CD14-positive monocyte (primary cell): ENCODE data around the gene CCDC142. TPM values are rescaled to one million over a fixed set of nuclear protein-coding genes. Genes with fewer than 3 reads are reported as not detected.
"Not testable (repeated sequence)": the region's sequence is repeated elsewhere in the genome, so short reads cannot be mapped to it uniquely, and the experiment has no call there.

ENCODE experiments used
- DNase-seq, 3 donors: peaks; one replicate each; pipeline ENCODE4 v3.0.0-alpha.2; 2011 to 2022
- H2AFZ ChIP-seq: 2 replicates; pipeline ENCODE4 v1.6.0; 2012; ENCODE audit warnings: mild to moderate bottlenecking, low read depth, low read length, inconsistent platforms; ENCODE audit not compliant: insufficient read depth, poor library complexity, severe bottlenecking
- H3K27ac ChIP-seq, 2 donors: 1 replicate in 1 of 2; 2 replicates in 1 of 2; pipeline ENCODE4 v1.5.1; 2012 to 2013; ENCODE audit warnings: low read length in 2 of 2, control low read depth in 1 of 2, inconsistent platforms in 1 of 2, low read depth in 1 of 2, mild to moderate bottlenecking in 1 of 2
- H3K27me3 ChIP-seq, 2 donors: one replicate each; pipeline versions ENCODE4 v1.6.0 to v1.6.1; 2011 to 2013; ENCODE audit warnings: low read length in 2 of 2; ENCODE audit not compliant: control insufficient read depth in 2 of 2, insufficient read depth in 2 of 2
- H3K36me3 ChIP-seq, 2 donors: replicated peaks in 1 of 2; 1 replicate in 1 of 2; 2 replicates in 1 of 2; pipeline versions ENCODE4 v1.5.1 to v1.6.1; 2012 to 2013; ENCODE audit warnings: low read length in 2 of 2, control low read depth in 1 of 2, inconsistent platforms in 1 of 2, mild to moderate bottlenecking in 1 of 2; ENCODE audit not compliant: insufficient read depth in 2 of 2, control insufficient read depth in 1 of 2
- H3K4me1 ChIP-seq, 2 donors: 1 replicate in 1 of 2; 2 replicates in 1 of 2; pipeline versions ENCODE4 v1.5.1 to v1.6.1; 2012 to 2013; ENCODE audit warnings: low read length in 2 of 2, control low read depth in 1 of 2, inconsistent platforms in 1 of 2, mild to moderate bottlenecking in 1 of 2, moderate library complexity in 1 of 2; ENCODE audit not compliant: insufficient read depth in 2 of 2, control insufficient read depth in 1 of 2
- H3K4me2 ChIP-seq: replicated peaks from 2 replicates; pipeline ENCODE3; 2012; ENCODE audit warnings: low read length, moderate library complexity, mild to moderate bottlenecking; ENCODE audit not compliant: poor library complexity, severe bottlenecking; ENCODE audit errors: extremely low read depth
- H3K4me3 ChIP-seq, 3 experiments: fragments of 200-600 bp in 1 of 3; sonication (generic) in 1 of 3; replicated peaks in 1 of 3; 1 replicate in 2 of 3; 2 replicates in 1 of 3; pipeline ENCODE4 v1.5.1; 2011 to 2013; ENCODE audit warnings: low read length in 3 of 3, mild to moderate bottlenecking in 3 of 3, control low read depth in 2 of 3, low read depth in 2 of 3, inconsistent platforms in 1 of 3, moderate library complexity in 1 of 3
- H3K79me2 ChIP-seq: 2 replicates; pipeline ENCODE4 v1.6.0; 2012; ENCODE audit warnings: mild to moderate bottlenecking, control low read depth, inconsistent platforms, low read length, moderate library complexity; ENCODE audit not compliant: insufficient read depth
- H3K9ac ChIP-seq: 2 replicates; pipeline ENCODE4 v1.6.0; 2017; ENCODE audit warnings: low read length, mild to moderate bottlenecking; ENCODE audit not compliant: insufficient read depth, poor library complexity, severe bottlenecking
- H3K9me3 ChIP-seq, 2 donors: replicated peaks in 1 of 2; 1 replicate in 1 of 2; 2 replicates in 1 of 2; pipeline versions ENCODE4 v1.5.1 to v1.6.1; 2012 to 2013; ENCODE audit warnings: low read length in 2 of 2, control low read depth in 1 of 2; ENCODE audit not compliant: control insufficient read depth in 1 of 2, insufficient read depth in 1 of 2
- H4K20me1 ChIP-seq: 2 replicates; pipeline ENCODE4 v1.6.0; 2012; ENCODE audit warnings: mild to moderate bottlenecking, low read length, control low read depth, moderate library complexity; ENCODE audit not compliant: insufficient read depth
- H3K27ac Mint-ChIP-seq, 7 donors: one replicate each; pipeline ENCODE4 v1.8.0; 2020; ENCODE audit warnings: mild to moderate bottlenecking in 7 of 7, mixed read lengths in 7 of 7, moderate library complexity in 6 of 7, inconsistent platforms in 2 of 7
- H3K27me3 Mint-ChIP-seq, 3 donors: one replicate each; pipeline ENCODE4 v1.8.0; 2021 to 2022; ENCODE audit warnings: low read depth in 3 of 3, mild to moderate bottlenecking in 3 of 3, mixed read lengths in 3 of 3, moderate library complexity in 3 of 3, inconsistent platforms in 1 of 3
- H3K36me3 Mint-ChIP-seq, 2 donors: one replicate each; pipeline ENCODE4 v1.8.0; 2020; ENCODE audit warnings: mixed read lengths in 2 of 2, inconsistent platforms in 1 of 2, mild to moderate bottlenecking in 1 of 2
- H3K4me1 Mint-ChIP-seq: one replicate; pipeline ENCODE4 v1.8.0; 2020; ENCODE audit warnings: mild to moderate bottlenecking, mixed read lengths
- H3K4me3 Mint-ChIP-seq, 2 donors: one replicate each; pipeline ENCODE4 v1.8.0; 2020; ENCODE audit warnings: mild to moderate bottlenecking in 2 of 2, mixed read lengths in 2 of 2, moderate library complexity in 1 of 2
- H3K9me3 Mint-ChIP-seq, 7 donors: one replicate each; pipeline ENCODE4 v1.8.0; 2020 to 2022; ENCODE audit warnings: mixed read lengths in 7 of 7, mild to moderate bottlenecking in 6 of 7, moderate library complexity in 6 of 7, inconsistent platforms in 2 of 7
- WGBS: methylation state at CpG from one replicate; pipeline ENCODE4 v1.1.5; 2013; ENCODE audit warnings: missing lambda C conversion rate; ENCODE audit not compliant: insufficient coverage; 5-methylcytosine and 5-hydroxymethylcytosine counted together
- intact Hi-C, 2 donors: fragments of 100-400 bp; cut with micrococcal nuclease; formaldehyde crosslinking; loops; one replicate each; pipeline versions ENCODE4 v1.15.0 to v1.15.1; 2023
- polyA plus RNA-seq, 3 donors: library from polyadenylated mRNA; depleted of rRNA in 1 of 3; unstranded in 2 of 3; stranded (reverse) in 1 of 3; fragments of 300-500 nt in 2 of 3; fragments of >200 nt in 1 of 3; fragmentation: Illumina TruSeq in 2 of 3; gene quantifications; 1 replicate in 2 of 3; 2 replicates in 1 of 3; pipeline ENCODE4 v1.2.3, GENCODE V29; 2012 to 2021
- TF ChIP-seq, protein P1 (sequence below): fragments of 200-600 bp; IDR thresholded peaks from one replicate; pipeline ENCODE4 v1.8.0; 2022; ENCODE audit warnings: antibody characterized with exemption, mild to moderate bottlenecking

Gene CCDC142
- polyA plus RNA-seq, 3 donors = 2.2 to 15.8 (median 3.7) TPM

DNA sequence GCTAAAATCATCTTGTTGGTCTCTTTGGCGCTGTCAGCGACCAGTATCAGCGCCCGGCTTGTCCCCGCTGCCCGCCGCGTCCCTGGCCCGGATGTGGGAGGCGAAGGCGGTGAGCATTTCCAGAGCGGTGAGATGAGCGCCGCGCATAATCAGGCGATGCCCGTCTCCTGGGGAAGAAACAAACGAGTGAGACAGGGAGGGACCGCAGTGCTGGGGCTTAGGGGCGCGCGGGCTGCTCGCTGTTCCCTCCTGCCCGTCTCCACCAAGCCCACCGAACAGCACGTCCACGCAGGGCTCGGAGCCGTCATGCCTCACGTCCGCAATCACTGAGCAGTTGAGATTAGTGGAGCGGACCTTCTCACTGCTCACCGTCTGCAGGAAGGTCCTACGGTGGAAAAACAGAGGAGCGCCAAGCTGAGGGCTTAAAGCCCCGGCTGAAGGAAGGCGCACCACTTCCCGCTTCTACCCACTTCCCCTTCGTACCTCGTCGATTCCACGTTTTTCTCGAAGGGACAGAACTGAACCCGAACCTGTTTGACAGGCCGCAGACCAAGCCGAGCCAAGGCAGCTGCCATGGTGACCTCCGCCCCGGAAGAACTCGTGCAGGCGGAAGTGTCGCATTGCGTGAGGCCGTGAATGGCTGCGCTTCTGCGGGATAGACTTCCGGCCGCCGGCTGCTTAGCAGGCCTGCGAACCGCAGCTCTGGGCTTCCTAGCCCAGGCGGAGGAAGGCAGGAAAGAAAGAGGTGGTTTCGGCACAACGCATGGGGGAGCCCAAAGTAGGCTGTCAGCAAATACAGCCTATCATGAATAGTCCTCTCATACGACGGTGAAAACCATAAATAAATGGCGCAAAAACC lies 10.5 kb downstream of the CCDC142 start, which contains the start of gene MRPL53:
Gene MRPL53 (minus strand): TSS at position 595 of the 859 bp plus-strand sequence. CDS start 20 bp downstream, at position 575.
- no peaks in the 10 kb centered on the region for H3K9me3 ChIP-seq
- peaks cover 17% of the 10 kb centered on the region for H3K79me2 ChIP-seq
- intact Hi-C loops = no loop called here
- TF ChIP-seq, protein P1, sequence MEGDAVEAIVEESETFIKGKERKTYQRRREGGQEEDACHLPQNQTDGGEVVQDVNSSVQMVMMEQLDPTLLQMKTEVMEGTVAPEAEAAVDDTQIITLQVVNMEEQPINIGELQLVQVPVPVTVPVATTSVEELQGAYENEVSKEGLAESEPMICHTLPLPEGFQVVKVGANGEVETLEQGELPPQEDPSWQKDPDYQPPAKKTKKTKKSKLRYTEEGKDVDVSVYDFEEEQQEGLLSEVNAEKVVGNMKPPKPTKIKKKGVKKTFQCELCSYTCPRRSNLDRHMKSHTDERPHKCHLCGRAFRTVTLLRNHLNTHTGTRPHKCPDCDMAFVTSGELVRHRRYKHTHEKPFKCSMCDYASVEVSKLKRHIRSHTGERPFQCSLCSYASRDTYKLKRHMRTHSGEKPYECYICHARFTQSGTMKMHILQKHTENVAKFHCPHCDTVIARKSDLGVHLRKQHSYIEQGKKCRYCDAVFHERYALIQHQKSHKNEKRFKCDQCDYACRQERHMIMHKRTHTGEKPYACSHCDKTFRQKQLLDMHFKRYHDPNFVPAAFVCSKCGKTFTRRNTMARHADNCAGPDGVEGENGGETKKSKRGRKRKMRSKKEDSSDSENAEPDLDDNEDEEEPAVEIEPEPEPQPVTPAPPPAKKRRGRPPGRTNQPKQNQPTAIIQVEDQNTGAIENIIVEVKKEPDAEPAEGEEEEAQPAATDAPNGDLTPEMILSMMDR = no peak
- H2AFZ ChIP-seq = peak within 1 kb of the TSS; percentile 99
- peak within 1 kb of the TSS; percentile 92 for H3K4me2 ChIP-seq
- Mint-ChIP-seq H3K27me3 (peaks cover 0 to 2% (median 0%) of the 10 kb centered on the region in 3 donors), H3K27ac (peak within 1 kb of the TSS; percentile 92 to 98 (median 98)), H3K9me3 (peaks cover 0 to 3% (median 0%) of the 10 kb centered on the region in 7 donors), H3K4me3 (peak within 1 kb of the TSS; percentile 92 to 97), H3K36me3 (peaks cover 19 to 30% of the 10 kb centered on the region in 2 donors), H3K4me1 (peaks cover 28% of the 10 kb centered on the region)
- peak within 1 kb of the TSS; percentile 85 for H3K9ac ChIP-seq
- H3K27ac ChIP-seq = peak within 1 kb of the TSS; percentile 89 to 97
- H3K36me3 ChIP-seq = peaks cover 14 to 19% of the 10 kb centered on the region in 2 donors
- under 1% methylated on average over 58 of the region's 66 CpGs for WGBS
- peak; percentile 92 to 96 (median 94) for DNase-seq
- peaks cover 5% of the 10 kb centered on the region for H4K20me1 ChIP-seq
- no peaks in the 10 kb centered on the region for H3K27me3 ChIP-seq
- peaks cover 31 to 37% of the 10 kb centered on the region in 2 donors for H3K4me1 ChIP-seq
- peak within 1 kb of the TSS; percentile 38 to 92 (median 62) for H3K4me3 ChIP-seq

- 56% methylated on average over 8 of the region's 16 CpGs for WGBS
- peaks cover 0 to 2% (median 0%) of the 10 kb centered on the region in 3 donors for H3K27me3 Mint-ChIP-seq
- H3K9ac ChIP-seq = peak overlapping the region; percentile 85
- H3K9me3 Mint-ChIP-seq = peaks cover 0 to 3% (median 0%) of the 10 kb centered on the region in 7 donors
- peak overlapping the region; percentile 92 to 98 (median 98) for H3K27ac Mint-ChIP-seq
- peaks cover 20% of the 10 kb centered on the region for H3K4me1 Mint-ChIP-seq
- peak overlapping the region; percentile 92 to 97 for H3K4me3 Mint-ChIP-seq
- no peaks in the 10 kb centered on the region for H3K27me3 ChIP-seq
- TF ChIP-seq, protein P1 = no peak
- H4K20me1 ChIP-seq = peaks cover under 1% of the 10 kb centered on the region
- peak overlapping the region; percentile 92 for H3K4me2 ChIP-seq
- peaks cover 13% of the 10 kb centered on the region for H3K79me2 ChIP-seq
- peak overlapping the region; percentile 99 for H2AFZ ChIP-seq
- intact Hi-C loops = no loop called here
- peaks cover 23 to 29% of the 10 kb centered on the region in 2 donors for H3K4me1 ChIP-seq
- H3K36me3 Mint-ChIP-seq = peaks cover 19 to 30% of the 10 kb centered on the region in 2 donors
- H3K4me3 ChIP-seq = peak overlapping the region; percentile 38 to 92 (median 62)
- H3K9me3 ChIP-seq = no peaks in the 10 kb centered on the region
- peak overlapping the region; percentile 89 to 97 for H3K27ac ChIP-seq
- DNase-seq = no peak
- peaks cover 14 to 19% of the 10 kb centered on the region in 2 donors for H3K36me3 ChIP-seq
These were observed 11.3 kb downstream of the CCDC142 start for GRCh38 chr2:74471332-74472065.

DNA sequence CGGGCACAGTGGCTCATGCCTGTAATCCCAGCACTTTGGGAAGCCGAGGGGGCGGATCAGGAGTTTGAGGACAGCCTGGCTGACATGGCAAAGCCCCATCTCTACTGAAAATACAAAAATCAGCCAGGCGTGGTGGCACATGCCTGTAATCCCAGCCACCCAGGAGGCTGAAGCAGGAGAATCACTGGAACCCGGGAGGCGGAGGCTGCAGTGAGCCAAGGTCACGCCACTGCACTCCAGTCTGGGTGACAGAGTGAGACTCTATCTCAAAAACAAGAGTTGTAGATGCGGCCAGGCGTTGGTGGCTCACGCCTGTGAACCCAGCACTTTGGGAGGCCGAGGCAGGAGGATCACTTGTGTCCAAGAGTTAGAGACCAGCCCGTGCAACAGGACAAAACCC lies 12.1 kb downstream of the CCDC142 start:
- peaks cover 13% of the 10 kb centered on the region for H3K79me2 ChIP-seq
- WGBS = 100% methylated on average over 9 of the region's 12 CpGs
- H3K9me3 Mint-ChIP-seq, H3K4me2 ChIP-seq, H3K27me3 ChIP-seq, H2AFZ ChIP-seq, H3K4me3 Mint-ChIP-seq, H3K27ac ChIP-seq, H3K4me3 ChIP-seq, DNase-seq, intact Hi-C loops, H3K9ac ChIP-seq, H4K20me1 ChIP-seq, H3K9me3 ChIP-seq, H3K27me3 Mint-ChIP-seq: not testable (repeated sequence)
- peaks cover 25 to 32% of the 10 kb centered on the region in 2 donors for H3K4me1 ChIP-seq
- H3K27ac Mint-ChIP-seq = peak overlapping the region in 1 of 7 donors; percentile 60
- peaks cover 24% of the 10 kb centered on the region for H3K4me1 Mint-ChIP-seq
- H3K36me3 ChIP-seq = peaks cover 14 to 16% of the 10 kb centered on the region in 2 donors
- H3K36me3 Mint-ChIP-seq = peaks cover 19 to 28% of the 10 kb centered on the region in 2 donors
